ENCODE data around the gene TTC28. TPM values are rescaled to one million over a fixed set of nuclear protein-coding genes. Genes with fewer than 3 reads are reported as not detected.
"Not testable (repeated sequence)": the region's sequence is repeated elsewhere in the genome, so short reads cannot be mapped to it uniquely, and the experiment has no call there.

The TTC28 gene
- polyA plus RNA-seq, result under 1 TPM in 2 of 3 donors, not detected in 1; 0.03 to 0.65 TPM

DNA sequence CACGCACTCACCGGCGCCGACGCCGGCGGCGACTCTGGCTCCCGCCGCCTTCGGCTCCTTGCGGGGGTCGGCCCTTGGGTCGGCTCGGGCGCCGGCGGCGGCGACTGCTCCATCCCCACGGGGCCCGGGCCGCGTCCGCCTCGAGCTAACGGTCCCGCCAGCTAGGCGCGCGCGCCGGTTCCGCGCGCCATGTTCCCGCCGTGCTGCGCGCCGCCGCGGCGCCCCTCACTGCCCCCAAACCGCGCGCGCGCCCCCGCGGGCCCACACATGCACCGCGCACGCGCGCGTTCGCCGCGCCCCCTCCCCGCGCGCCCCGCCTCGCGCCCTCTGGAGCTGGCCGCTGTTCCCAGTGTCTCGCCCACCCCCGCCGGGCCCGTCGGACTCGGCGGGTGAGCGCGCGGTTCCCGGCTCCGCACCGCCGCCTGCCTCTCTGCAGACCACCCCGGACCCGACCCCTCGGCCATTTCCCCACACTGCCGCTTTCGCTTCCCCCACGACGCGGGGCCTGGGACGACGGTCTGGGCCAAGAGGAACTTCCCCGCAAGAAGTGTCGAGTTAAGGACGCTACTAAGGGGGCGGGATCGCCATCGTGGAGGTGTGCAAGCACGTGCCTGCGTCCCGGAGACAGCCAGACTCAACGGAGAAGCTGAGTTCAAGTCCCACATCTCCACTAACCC is at the start of gene TTC28:
Gene TTC28, minus strand, starts transcription at position 230 of the 677 bp plus-strand sequence. Its CDS starts 117 bp downstream, at position 113.
- H3K4me3 Mint-ChIP-seq, result peak within 1 kb of the TSS; percentile 83 to 90 (median 89)
- not testable (repeated sequence) for H3K27ac Mint-ChIP-seq, H3K9me3 Mint-ChIP-seq, H3K36me3 Mint-ChIP-seq
- peaks cover 12 to 14% of the 10 kb centered on the region in 2 donors for H3K4me1 Mint-ChIP-seq
- peak; percentile 42 to 56 (median 45) for DNase-seq
- H3K27me3 Mint-ChIP-seq (ENCODE audit: low read depth in 3 of 3), result peaks cover 17 to 44% (median 19%) of the 10 kb centered on the region in 3 donors

DNA sequence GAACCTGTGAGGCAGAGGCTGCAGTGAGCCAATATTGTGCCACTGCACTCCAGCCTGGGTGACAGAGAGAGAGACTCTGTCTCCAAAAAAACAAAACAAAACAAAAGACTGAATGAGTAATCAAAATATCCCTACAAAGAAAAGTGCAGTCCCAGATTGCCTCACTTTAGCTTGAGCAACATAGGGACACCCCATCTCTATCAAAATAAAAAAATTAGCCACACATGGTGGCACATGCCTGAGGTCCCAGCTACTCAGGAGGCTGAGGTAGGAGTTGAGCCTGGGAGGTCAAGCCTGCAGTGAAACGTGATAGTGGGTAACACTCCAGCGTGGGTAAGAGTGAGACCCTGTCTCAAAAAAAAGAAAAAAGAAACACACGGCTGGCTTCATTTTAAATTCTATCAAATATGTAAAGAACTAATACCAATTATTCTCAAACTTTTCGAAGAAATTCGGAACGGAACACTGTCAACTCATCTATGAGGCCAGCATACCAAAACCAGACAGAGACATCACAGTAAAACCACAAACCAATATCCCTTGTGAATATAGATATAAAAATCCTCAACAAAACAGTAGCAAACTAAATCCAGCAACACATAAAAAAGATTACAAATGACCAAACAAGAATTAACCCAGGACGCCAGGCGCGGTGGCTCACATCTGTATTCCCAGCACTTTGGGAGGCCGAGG is 49.1 kb upstream of the TTC28 start:
- Mint-ChIP-seq H3K9me3 (no peaks in the 10 kb centered on the region), H3K4me3 (peak overlapping the region; percentile 3 to 71 (median 67)), H3K27me3 (ENCODE audit: low read depth in 3 of 3) (peaks cover 0 to 5% (median 0%) of the 10 kb centered on the region in 3 donors), H3K36me3 (peaks cover 11 to 29% (median 23%) of the 10 kb centered on the region in 3 donors), H3K4me1 (peaks cover 14 to 17% of the 10 kb centered on the region in 2 donors), H3K27ac (peak overlapping the region in 4 of 6 donors; percentile 29 to 65 (median 55))
- DNase-seq, result peak; percentile 26 to 33 (median 26)

DNA sequence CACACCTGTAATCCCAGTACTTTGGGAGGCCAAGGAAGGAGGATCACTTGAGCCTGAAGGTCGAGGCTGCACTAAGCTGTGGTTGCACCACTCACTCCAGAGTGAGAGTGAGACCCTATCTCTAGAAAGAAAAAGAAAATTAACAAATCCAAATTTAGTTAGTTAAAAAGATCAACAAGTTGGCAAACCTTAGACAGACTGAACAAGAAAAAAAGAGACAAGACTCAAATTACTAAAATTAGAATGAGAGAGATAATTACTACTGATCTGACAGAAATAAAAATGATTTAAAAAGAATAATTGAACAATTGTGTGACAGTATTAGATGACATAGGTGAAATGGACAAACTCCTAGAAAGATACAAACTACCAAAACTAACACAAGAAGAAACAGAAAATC is 48.4 kb upstream of the TTC28 start:
- Mint-ChIP-seq H3K27me3 (ENCODE audit: low read depth in 3 of 3) (peaks cover 0 to 5% (median 0%) of the 10 kb centered on the region in 3 donors), H3K9me3 (no peaks in the 10 kb centered on the region), H3K4me1 (peaks cover 14 to 17% of the 10 kb centered on the region in 2 donors), H3K27ac (no peak overlapping the region), H3K4me3 (peak overlapping the region in 4 of 5 donors; percentile 5 to 71 (median 26)), H3K36me3 (peaks cover 11 to 29% (median 18%) of the 10 kb centered on the region in 3 donors)
- no peak for DNase-seq

DNA sequence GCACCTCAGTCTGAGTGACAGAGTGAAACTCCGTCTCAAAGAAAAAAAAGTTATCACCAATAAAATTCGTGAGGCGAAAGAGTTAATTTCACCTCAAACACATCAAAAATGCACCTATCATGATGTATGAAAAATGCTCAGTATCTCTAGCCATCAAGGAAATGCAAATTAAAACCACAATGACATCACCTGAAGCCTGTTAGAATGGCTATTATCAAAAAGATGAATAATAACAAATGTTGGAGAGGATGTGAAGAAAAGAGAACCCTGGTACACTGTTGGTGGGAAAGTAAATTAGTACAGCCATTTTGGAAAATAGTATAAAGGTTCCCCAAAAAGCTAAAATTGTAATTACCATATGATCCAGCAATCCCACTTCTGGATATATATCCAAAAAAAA is 38.4 kb upstream of the TTC28 start:
- H3K27me3 Mint-ChIP-seq (ENCODE audit: low read depth in 3 of 3), result peaks cover 0 to 1% (median 0%) of the 10 kb centered on the region in 3 donors
- no peak for DNase-seq
- H3K4me3 Mint-ChIP-seq, result no peak overlapping the region
- no peaks in the 10 kb centered on the region for H3K9me3 Mint-ChIP-seq
- peaks cover 12 to 19% (median 18%) of the 10 kb centered on the region in 3 donors for H3K36me3 Mint-ChIP-seq
- peaks cover 13 to 15% of the 10 kb centered on the region in 2 donors for H3K4me1 Mint-ChIP-seq
- H3K27ac Mint-ChIP-seq, result no peak overlapping the region

DNA sequence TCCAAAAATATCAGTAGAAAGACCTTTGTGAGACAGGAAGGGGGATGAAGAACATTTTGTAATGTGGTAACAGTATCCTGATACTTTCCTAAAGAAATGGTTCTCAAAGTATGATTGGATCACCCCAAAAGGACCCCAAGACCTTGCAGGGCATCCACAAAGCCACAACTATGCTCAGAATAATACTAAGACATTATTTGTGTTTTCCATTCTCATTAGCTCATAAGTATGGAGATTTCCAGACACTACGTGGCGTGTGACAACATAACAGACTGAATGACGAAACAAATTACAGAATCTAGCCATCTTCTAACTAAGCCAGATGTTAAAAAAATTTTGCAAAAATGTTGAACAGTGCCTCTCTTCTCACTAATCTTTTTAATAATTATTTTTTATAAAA is 37.0 kb upstream of the TTC28 start:
- no peaks in the 10 kb centered on the region for H3K9me3 Mint-ChIP-seq
- H3K27me3 Mint-ChIP-seq (ENCODE audit: low read depth in 3 of 3), result peaks cover 0 to 1% (median 0%) of the 10 kb centered on the region in 3 donors
- no peak overlapping the region for H3K4me3 Mint-ChIP-seq
- H3K36me3 Mint-ChIP-seq, result peaks cover 8 to 24% (median 15%) of the 10 kb centered on the region in 3 donors
- no peak overlapping the region for H3K27ac Mint-ChIP-seq
- H3K4me1 Mint-ChIP-seq, result peaks cover 13 to 15% of the 10 kb centered on the region in 2 donors
- no peak for DNase-seq

DNA sequence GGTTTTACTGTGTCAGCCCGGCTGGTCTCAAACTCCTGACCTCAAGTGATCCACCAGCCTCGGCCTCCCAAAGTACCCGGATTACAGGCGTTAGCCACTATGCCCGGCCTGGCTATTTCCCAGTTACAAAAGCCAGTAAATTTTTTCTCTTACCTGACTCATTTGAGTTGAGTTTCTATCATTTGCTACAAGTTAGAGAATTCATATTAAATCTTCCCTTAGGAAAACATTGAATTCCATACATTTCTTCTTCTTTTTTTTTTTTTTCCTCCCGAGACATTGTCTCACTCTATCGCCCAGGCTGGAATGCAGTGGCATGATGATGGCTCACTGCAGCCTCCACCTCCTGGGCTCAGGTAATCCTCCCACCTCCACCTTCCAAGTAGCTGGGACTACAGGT is 36.0 kb upstream of the TTC28 start:
- no peak for DNase-seq
- peaks cover 0 to 1% (median 0%) of the 10 kb centered on the region in 3 donors for H3K27me3 Mint-ChIP-seq (ENCODE audit: low read depth in 3 of 3)
- H3K9me3 Mint-ChIP-seq, result no peaks in the 10 kb centered on the region
- no peak overlapping the region for H3K27ac Mint-ChIP-seq
- no peak overlapping the region for H3K4me3 Mint-ChIP-seq
- peaks cover 13 to 15% of the 10 kb centered on the region in 2 donors for H3K4me1 Mint-ChIP-seq
- H3K36me3 Mint-ChIP-seq, result peaks cover 6 to 30% (median 16%) of the 10 kb centered on the region in 3 donors

DNA sequence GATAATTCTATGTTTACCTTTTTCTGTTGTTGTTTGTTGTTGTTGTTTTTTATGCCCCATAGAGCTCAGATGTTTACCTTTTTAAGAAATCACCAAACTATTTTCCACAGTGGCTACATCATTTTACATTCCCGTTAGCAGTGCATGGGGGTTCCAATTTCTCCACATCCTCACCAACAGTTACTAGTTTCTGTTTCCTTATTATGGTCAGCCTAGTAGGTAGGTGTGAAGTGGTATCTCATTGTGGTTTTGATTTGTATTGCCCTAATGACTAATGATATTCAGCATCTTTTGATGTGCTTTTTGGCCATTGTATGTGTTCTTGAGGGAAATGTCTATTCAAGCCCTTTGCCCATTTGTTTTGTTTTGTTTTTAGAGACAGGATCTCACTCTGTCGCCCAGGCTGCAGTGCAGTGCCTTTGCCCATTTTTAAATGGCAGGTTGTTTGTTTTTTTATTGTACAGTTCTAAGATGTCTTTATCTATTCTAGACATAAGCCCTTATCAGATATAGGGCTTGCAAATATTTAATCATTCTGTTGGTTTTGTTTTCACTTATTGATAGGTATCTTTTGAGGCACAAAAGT is 34.5 kb upstream of the TTC28 start:
- Mint-ChIP-seq H3K4me3 (peak overlapping the region in 4 of 5 donors; percentile 3 to 36 (median 18)), H3K27ac (peak overlapping the region in 1 of 6 donors; percentile 31), H3K27me3 (ENCODE audit: low read depth in 3 of 3) (peaks cover 0 to 1% (median 0%) of the 10 kb centered on the region in 3 donors), H3K9me3 (no peaks in the 10 kb centered on the region), H3K4me1 (peaks cover 13 to 15% of the 10 kb centered on the region in 2 donors), H3K36me3 (peaks cover 8 to 33% (median 16%) of the 10 kb centered on the region in 3 donors)
- DNase-seq, result peak; percentile 28 to 37 (median 31)

DNA sequence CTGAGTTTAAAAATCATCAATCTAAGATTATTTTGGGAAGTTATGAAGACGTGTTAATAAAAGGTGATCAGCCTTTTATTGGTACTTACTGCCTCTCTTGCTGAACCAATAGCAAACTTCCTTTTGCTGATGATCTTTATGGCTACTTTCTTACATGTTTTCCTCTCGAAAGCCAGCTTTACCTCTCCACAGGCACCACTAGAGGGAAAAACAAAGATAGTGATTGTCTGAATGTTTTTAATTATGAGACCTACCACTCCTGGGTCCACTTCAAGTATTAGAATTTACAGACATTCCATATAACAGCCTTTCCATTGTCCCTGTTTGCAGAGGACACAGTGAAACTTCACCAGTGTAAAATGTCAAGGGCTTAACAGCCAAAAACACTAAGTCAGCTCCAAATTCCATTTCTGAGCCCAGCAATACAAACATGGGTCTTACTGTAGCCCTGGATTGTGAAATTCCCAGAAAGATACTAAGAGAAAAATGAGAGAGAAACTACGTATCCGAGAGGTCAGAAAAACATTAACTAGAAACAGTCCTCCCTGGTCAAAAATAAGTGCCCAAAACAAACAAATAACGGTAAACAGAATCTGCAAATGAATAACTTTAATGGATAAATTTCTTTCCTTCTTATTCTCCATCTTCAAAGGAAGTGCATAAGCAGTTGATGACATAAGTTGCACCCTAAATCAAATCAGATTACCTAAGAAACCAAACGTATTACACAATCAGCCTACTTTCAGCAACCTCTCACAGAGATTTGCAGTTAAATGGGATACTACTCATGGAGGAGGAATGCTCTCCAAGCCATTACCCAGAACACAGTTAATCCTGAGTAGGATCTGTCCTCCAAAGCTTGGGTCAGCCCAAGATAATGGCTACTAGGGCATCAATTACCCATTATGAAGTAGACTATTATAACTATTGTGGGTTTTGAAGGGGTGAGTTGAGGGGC is 32.5 kb upstream of the TTC28 start:
- Mint-ChIP-seq H3K27ac (no peak overlapping the region), H3K4me1 (peaks cover 13 to 15% of the 10 kb centered on the region in 2 donors), H3K4me3 (no peak overlapping the region), H3K27me3 (ENCODE audit: low read depth in 3 of 3) (peaks cover 0 to 1% (median 0%) of the 10 kb centered on the region in 3 donors), H3K36me3 (peaks cover 8 to 39% (median 18%) of the 10 kb centered on the region in 3 donors), H3K9me3 (no peaks in the 10 kb centered on the region)
- DNase-seq, result no peak

DNA sequence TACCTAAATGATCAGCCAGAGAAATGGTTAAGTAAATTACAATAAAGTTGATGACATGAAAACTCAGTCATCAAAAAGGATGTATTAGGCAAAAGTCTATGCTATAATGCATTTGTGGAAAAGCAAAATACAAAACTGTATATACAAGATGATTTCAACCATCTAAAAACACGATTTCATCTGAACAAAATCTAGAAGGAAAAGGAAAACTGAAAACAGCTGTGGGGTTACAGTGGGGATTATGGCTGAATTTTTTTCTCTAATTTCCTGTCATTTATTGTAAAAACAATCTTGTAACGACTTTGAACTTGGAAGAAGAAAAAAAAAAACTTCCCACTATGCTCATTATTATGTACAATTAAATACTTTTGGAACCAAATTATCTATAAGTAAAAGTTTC is 31.7 kb upstream of the TTC28 start:
- Mint-ChIP-seq H3K9me3 (no peaks in the 10 kb centered on the region), H3K4me3 (no peak overlapping the region), H3K36me3 (peaks cover 12 to 42% (median 20%) of the 10 kb centered on the region in 3 donors), H3K27me3 (ENCODE audit: low read depth in 3 of 3) (peaks cover 0 to 1% (median 0%) of the 10 kb centered on the region in 3 donors), H3K27ac (no peak overlapping the region), H3K4me1 (peaks cover 13 to 15% of the 10 kb centered on the region in 2 donors)
- DNase-seq, result no peak

DNA sequence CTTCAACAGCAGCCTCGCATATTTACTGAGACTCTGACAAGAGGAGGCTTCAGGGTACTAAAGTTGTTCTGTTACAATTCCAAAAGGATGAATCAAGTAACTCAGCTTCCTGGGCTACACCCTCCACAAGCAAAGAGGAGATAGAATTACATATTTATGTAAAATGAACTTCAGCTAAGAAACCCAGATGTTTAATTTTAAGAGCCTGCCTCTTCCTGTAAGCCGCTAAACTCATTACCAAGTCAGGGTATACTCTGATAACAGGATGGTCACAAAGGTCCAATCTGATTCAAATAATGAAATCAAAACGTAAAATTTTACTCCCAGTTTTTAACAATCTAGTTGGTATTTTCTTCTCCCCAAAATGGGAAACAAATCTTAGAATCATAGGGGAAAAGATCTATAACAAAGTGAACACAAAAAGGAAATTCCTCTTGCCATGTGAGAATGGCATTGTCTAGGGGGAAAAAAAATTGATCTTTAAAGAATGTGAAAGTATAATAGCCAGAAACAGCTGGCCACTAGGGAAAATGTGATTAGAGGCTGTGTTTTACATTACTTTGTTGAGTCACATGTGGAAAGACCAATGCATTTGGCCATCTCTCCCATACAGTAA is 31.0 kb upstream of the TTC28 start:
- Mint-ChIP-seq H3K4me1 (peaks cover 13 to 15% of the 10 kb centered on the region in 2 donors), H3K27me3 (ENCODE audit: low read depth in 3 of 3) (peaks cover 0 to 1% (median 0%) of the 10 kb centered on the region in 3 donors), H3K9me3 (no peaks in the 10 kb centered on the region), H3K36me3 (peaks cover 15 to 42% (median 20%) of the 10 kb centered on the region in 3 donors), H3K4me3 (no peak overlapping the region), H3K27ac (no peak overlapping the region)
- no peak for DNase-seq

DNA sequence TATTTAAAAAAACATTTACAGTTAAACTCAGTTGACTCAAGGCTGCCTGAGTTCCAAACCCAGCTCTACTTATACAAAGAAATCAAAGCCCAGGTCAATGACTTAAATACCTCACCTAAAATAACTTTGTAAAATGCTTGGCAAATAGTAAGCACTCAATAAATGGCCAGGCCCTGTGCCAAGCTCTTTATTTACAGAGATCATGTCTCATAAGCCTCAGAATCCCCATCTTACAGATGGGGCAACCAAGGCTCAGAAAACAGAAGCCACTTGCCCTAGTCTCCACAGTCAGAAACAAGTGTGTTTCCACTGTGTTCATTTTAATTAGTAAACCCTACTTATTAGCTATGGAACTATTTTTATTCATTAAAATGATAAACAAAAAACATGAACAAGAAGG is 30.5 kb upstream of the TTC28 start:
- H3K4me1 Mint-ChIP-seq, result peaks cover 13 to 15% of the 10 kb centered on the region in 2 donors
- no peak overlapping the region for H3K4me3 Mint-ChIP-seq
- no peak overlapping the region for H3K27ac Mint-ChIP-seq
- no peak for DNase-seq
- peaks cover 15 to 42% (median 20%) of the 10 kb centered on the region in 3 donors for H3K36me3 Mint-ChIP-seq
- H3K27me3 Mint-ChIP-seq (ENCODE audit: low read depth in 3 of 3), result peaks cover 0 to under 1% (median 0%) of the 10 kb centered on the region in 3 donors
- H3K9me3 Mint-ChIP-seq, result no peaks in the 10 kb centered on the region

DNA sequence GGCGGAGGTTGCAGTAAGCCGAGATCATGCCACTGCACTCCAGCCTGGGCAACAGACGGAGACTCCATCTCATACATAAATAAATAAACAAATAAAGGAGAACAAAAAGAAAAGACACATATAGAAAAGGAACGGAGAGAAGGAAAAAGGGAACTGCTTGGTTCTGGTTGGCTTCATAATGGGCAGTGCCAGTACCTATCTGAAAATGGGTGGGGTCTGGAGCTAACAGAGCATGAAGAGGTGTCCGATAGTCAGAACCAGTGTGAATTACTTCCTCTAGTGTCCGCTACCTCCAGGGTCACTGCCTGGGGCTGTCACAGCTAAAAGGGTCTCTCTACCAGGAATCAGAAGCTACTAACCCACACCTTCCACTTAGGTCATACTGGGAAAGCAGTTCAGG is 27.2 kb upstream of the TTC28 start:
- H3K4me1 Mint-ChIP-seq, result no peaks in the 10 kb centered on the region
- H3K27ac Mint-ChIP-seq, result no peak overlapping the region
- no peak overlapping the region for H3K4me3 Mint-ChIP-seq
- H3K9me3 Mint-ChIP-seq, result no peaks in the 10 kb centered on the region
- H3K36me3 Mint-ChIP-seq, result peaks cover 18 to 49% (median 23%) of the 10 kb centered on the region in 3 donors
- DNase-seq, result no peak
- no peaks in the 10 kb centered on the region for H3K27me3 Mint-ChIP-seq (ENCODE audit: low read depth in 3 of 3)
